ENCODE results near the gene TMEM106C. TPM values are rescaled to one million over a fixed set of nuclear protein-coding genes. Genes with fewer than 3 reads are reported as not detected.
A peak's percentile ranks its signal among the peaks of the same experiment; 100 is the strongest.

TMEM106C gene
- total and polyA plus RNA-seq, 9 of the 15 experiments (the other 6 are each of a cell fraction or from before 2014, with no cell fraction given) = 37.6 to 183 (median 57.2) TPM

DNA sequence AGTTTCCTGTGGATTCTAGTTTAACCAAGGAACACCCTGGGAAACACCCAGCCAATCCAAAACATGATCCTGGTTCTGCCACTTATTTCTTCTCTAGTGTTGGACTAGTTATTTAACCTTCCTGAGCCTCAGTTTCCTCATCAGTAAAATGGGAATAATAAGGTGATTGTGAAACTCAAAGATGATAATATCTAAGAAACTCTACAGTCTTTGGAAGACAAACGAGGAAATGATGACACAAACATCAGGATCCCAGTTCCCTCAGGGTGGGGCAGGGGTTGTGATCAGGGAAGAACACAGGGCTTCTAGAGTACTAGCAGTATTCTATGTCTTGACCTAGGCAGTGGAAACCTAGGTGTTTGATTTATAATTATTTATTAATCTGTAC lies 18.1 kb upstream of the TMEM106C start:
- FAIRE-seq (peak; percentile 23), DNase-seq (ENCODE audit: extremely low read depth in 1 of 4, low spot score in 3 of 4) (no peak), ATAC-seq (no peak)
- no peak overlapping the region for H3K9ac ChIP-seq (ENCODE audit: insufficient read depth in 1 of 2, low read depth in 2 of 2, low read length in 2 of 2)
- TF ChIP-seq ZNF586 (CRISPR knock-in tag; conservative IDR thresholded peaks at IDR 0.05) (no peak), CREM (IDR thresholded peaks at IDR 0.05; ENCODE audit: low read depth) (no peak), ZKSCAN1 (IDR thresholded peaks at IDR 0.05; ENCODE audit: low read depth, low read length) (no peak), PHF21A (IDR thresholded peaks at IDR 0.05; ENCODE audit: borderline replicate concordance, low read depth) (no peak), HOXB6 (CRISPR knock-in tag; IDR thresholded peaks at IDR 0.05; ENCODE audit: borderline replicate concordance) (no peak), JUND (IDR thresholded peaks at IDR 0.05; ENCODE audit: borderline replicate concordance, low read depth, low read length) (no peak), JUND (tag; IDR thresholded peaks at IDR 0.05; ENCODE audit: borderline replicate concordance, low read depth, low read length) (no peak), ZNF143 (CRISPR knock-in tag; IDR thresholded peaks at IDR 0.05) (no peak), SMARCA5 (IDR thresholded peaks at IDR 0.05) (0 out of 2 replicates have a peak, but pooled peaks have one; percentile 37), NUFIP1 (IDR thresholded peaks at IDR 0.05; ENCODE audit: partially characterized antibody) (no peak), PHB (CRISPR knock-in tag; IDR thresholded peaks at IDR 0.05) (no peak), NFIC (IDR thresholded peaks at IDR 0.05) (no peak), BCL6 (CRISPR knock-in tag; IDR thresholded peaks at IDR 0.05) (no peak), LARP7 (IDR thresholded peaks at IDR 0.05) (no peak), ADNP (tag; IDR thresholded peaks at IDR 0.05) (0 out of 2 replicates have a peak, but pooled peaks have one; percentile 24), U2AF1 (optimal IDR thresholded peaks at IDR 0.05; ENCODE audit: low read depth, low read length) (no peak), CHCHD3 (CRISPR knock-in tag; IDR thresholded peaks at IDR 0.05) (no peak), RBM25 (IDR thresholded peaks at IDR 0.05; ENCODE audit: low read depth, low read length, severe bottlenecking) (peak; percentile 82), BCOR (IDR thresholded peaks at IDR 0.05) (peak; percentile 50; the same call in 1 of the 2 replicates), ZNF217 (CRISPR knock-in tag; IDR thresholded peaks at IDR 0.05) (no peak), TGIF2 (CRISPR knock-in tag; IDR thresholded peaks at IDR 0.05) (no peak), CEBPB (tag; IDR thresholded peaks at IDR 0.05) (peak; percentile 77; the same call in 1 of the 2 replicates), ESRRA (IDR thresholded peaks at IDR 0.05; ENCODE audit: borderline replicate concordance, low read depth) (peak; percentile 59; the same call in 1 of the 2 replicates), CEBPG (CRISPR knock-in tag; IDR thresholded peaks at IDR 0.05) (no peak), CEBPG (tag; conservative IDR thresholded peaks at IDR 0.05 in 1 of 2, IDR thresholded peaks at IDR 0.05 in 1 of 2) (peak; percentile 44 to 75), ETS1 (conservative IDR thresholded peaks at IDR 0.05; ENCODE audit: control insufficient read depth, low read depth, low read length) (no peak), EHMT2 (IDR thresholded peaks at IDR 0.05) (no peak)
- TF ChIP-seq, protein P1, sequence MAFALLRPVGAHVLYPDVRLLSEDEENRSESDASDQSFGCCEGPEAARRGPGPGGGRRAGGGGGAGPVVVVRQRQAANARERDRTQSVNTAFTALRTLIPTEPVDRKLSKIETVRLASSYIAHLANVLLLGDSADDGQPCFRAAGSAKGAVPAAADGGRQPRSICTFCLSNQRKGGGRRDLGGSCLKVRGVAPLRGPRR (CRISPR knock-in tag; IDR thresholded peaks at IDR 0.05) = no peak
- H3K4me3 ChIP-seq = no peak overlapping the region
- H3K36me3 ChIP-seq (ENCODE audit: control insufficient read depth, insufficient read depth, low read length) = no peaks in the 10 kb centered on the region
- H3K27ac ChIP-seq (ENCODE audit: extremely low read depth, low read depth, low read length) = no peak overlapping the region
- CTCF ChIA-PET (ENCODE audit: low intra/inter-chr PET ratio) = no interaction called here
- H4K20me1 ChIP-seq (replicated peaks; ENCODE audit: control insufficient read depth, insufficient read depth, low read length) = no peaks in the 10 kb centered on the region
- no peaks in the 10 kb centered on the region for H3K79me2 ChIP-seq (ENCODE audit: control insufficient read depth, insufficient read depth, low read length)
- POLR2A ChIA-PET = no interaction called here
- H3K4me1 ChIP-seq (replicated peaks in 1 of 2; ENCODE audit: control insufficient read depth in 2 of 2, insufficient read depth in 2 of 2, low read length in 2 of 2) = peaks cover 0 to 30% of the 10 kb centered on the region in 2 experiments; a peak in 3 of 5 replicates
- intact Hi-C loops (cut with micrococcal nuclease) (loop anchor here (5.0 kb wide), 3 partner anchors 38 to 222 kb away; no protein-coding TSS in a partner anchor), in situ Hi-C loops (cut with MboI) (loop anchor here (5.0 kb wide), 1 partner anchor 233 kb away; no protein-coding TSS in a partner anchor)
- H3K4me2 ChIP-seq (ENCODE audit: insufficient read depth, low read length) = no peak overlapping the region
- no peaks in the 10 kb centered on the region for H3K9me3 ChIP-seq (replicated peaks; ENCODE audit: control insufficient read depth, insufficient read depth, low read depth, low read length)
- no peaks in the 10 kb centered on the region for H3K9me1 ChIP-seq (ENCODE audit: control insufficient read depth, insufficient read depth, low read length)
- no TSS peak for BruUV-seq (replicated peaks)
- peaks cover 17 to 50% of the 10 kb centered on the region in 2 experiments; a peak in 4 of 5 replicates for H3K27me3 ChIP-seq (ENCODE audit: control insufficient read depth in 2 of 2, insufficient read depth in 2 of 2, low read length in 2 of 2)
- no peak overlapping the region for H2AFZ ChIP-seq (ENCODE audit: low read depth, low read length)
- WGBS (ENCODE audit: insufficient coverage, low coverage, missing lambda C conversion rate) = 0% methylated on average over 1 of the region's 1 CpG
